H9 (cell line): ENCODE results near the gene AGBL4. TPM values are rescaled to one million over a fixed set of nuclear protein-coding genes. Genes with fewer than 3 reads are reported as not detected.

Experiments
- DNase-seq: peaks from one replicate; pipeline ENCODE4 v3.0.0-alpha.2; 2017
- H2AFZ ChIP-seq: one replicate; pipeline ENCODE4 v1.6.1; 2013; ENCODE audit warnings: mild to moderate bottlenecking, low read length, control low read depth, moderate library complexity
- H2AK5ac ChIP-seq: 2 replicates; pipeline ENCODE4 v1.6.1; 2013; ENCODE audit warnings: low read length, control low read depth, mixed read lengths; ENCODE audit not compliant: insufficient read length
- H2BK120ac ChIP-seq: one replicate; pipeline ENCODE4 v1.6.1; 2013; ENCODE audit warnings: low read depth, mild to moderate bottlenecking, low read length, control low read depth, inconsistent platforms; ENCODE audit not compliant: poor library complexity, severe bottlenecking
- H2BK12ac ChIP-seq: 2 replicates; pipeline ENCODE4 v1.6.1; 2013; ENCODE audit warnings: low read length, control low read depth, mixed read lengths, low read depth; ENCODE audit not compliant: insufficient read length
- H2BK15ac ChIP-seq: 2 replicates; pipeline ENCODE4 v1.6.1; 2013; ENCODE audit warnings: low read depth, low read length, control low read depth
- H2BK20ac ChIP-seq: one replicate; pipeline ENCODE4 v1.6.1; 2013; ENCODE audit warnings: low read depth, mild to moderate bottlenecking, low read length, control low read depth, inconsistent platforms; ENCODE audit not compliant: poor library complexity, severe bottlenecking
- H2BK5ac ChIP-seq: 2 replicates; pipeline ENCODE4 v1.6.1; 2013; ENCODE audit warnings: low read length, control low read depth, mixed read lengths; ENCODE audit not compliant: insufficient read length
- H3K14ac ChIP-seq: 2 replicates; pipeline ENCODE4 v1.6.1; 2013; ENCODE audit warnings: low read length, control low read depth; ENCODE audit not compliant: insufficient read depth
- H3K18ac ChIP-seq: 2 replicates; pipeline ENCODE4 v1.6.1; 2013; ENCODE audit warnings: low read depth, mild to moderate bottlenecking, mixed read lengths, low read length, control low read depth; ENCODE audit not compliant: insufficient read length
- H3K23ac ChIP-seq: 2 replicates; pipeline ENCODE4 v1.6.1; 2013; ENCODE audit warnings: low read length, control low read depth, mixed read lengths, low read depth; ENCODE audit not compliant: insufficient read length
- H3K23me2 ChIP-seq: 2 replicates; pipeline ENCODE4 v1.6.1; 2013; ENCODE audit warnings: low read depth, mild to moderate bottlenecking, mixed read lengths, low read length, control low read depth; ENCODE audit not compliant: insufficient read length, poor library complexity, severe bottlenecking
- H3K27ac ChIP-seq: 2 replicates; pipeline ENCODE4 v1.5.1; 2013; ENCODE audit warnings: low read length, control low read depth, mixed read lengths, low read depth; ENCODE audit not compliant: insufficient read length
- H3K27me3 ChIP-seq: 2 replicates; pipeline ENCODE4 v1.6.1; 2013; ENCODE audit warnings: low read length, control low read depth, inconsistent platforms; ENCODE audit not compliant: insufficient read depth
- H3K4ac ChIP-seq: 2 replicates; pipeline ENCODE4 v1.6.1; 2013; ENCODE audit warnings: low read depth, mild to moderate bottlenecking, control low read depth, inconsistent platforms, low read length, moderate library complexity
- H3K4me1 ChIP-seq: 2 replicates; pipeline ENCODE4 v1.6.1; 2013; ENCODE audit warnings: low read length, control low read depth, inconsistent platforms; ENCODE audit not compliant: insufficient read depth
- H3K4me2 ChIP-seq: 2 replicates; pipeline ENCODE4 v1.6.1; 2013; ENCODE audit warnings: low read length, control low read depth, mixed read lengths; ENCODE audit not compliant: insufficient read length, insufficient read depth
- H3K56ac ChIP-seq: 2 replicates; pipeline ENCODE4 v1.6.1; 2013; ENCODE audit warnings: low read depth, mild to moderate bottlenecking, mixed read lengths, low read length, control low read depth; ENCODE audit not compliant: insufficient read length
- H3K79me1 ChIP-seq: 2 replicates; pipeline ENCODE4 v1.6.1; 2013; ENCODE audit warnings: low read depth, mild to moderate bottlenecking, moderate library complexity, low read length, control low read depth, inconsistent platforms; ENCODE audit not compliant: insufficient read depth, poor library complexity, severe bottlenecking
- H3K79me2 ChIP-seq: 2 replicates; pipeline ENCODE4 v1.6.1; 2013; ENCODE audit warnings: low read length, control low read depth, inconsistent platforms; ENCODE audit not compliant: insufficient read depth
- H3K9ac ChIP-seq: 2 replicates; pipeline ENCODE4 v1.6.1; 2013; ENCODE audit warnings: low read length, control low read depth, mixed read lengths; ENCODE audit not compliant: insufficient read length; ENCODE audit errors: extremely low read depth
- H3K9me3 ChIP-seq: one replicate; pipeline ENCODE4 v1.6.1; 2013; ENCODE audit warnings: low read depth, low read length, inconsistent platforms; ENCODE audit not compliant: control insufficient read depth
- H3T11ph ChIP-seq: one replicate; pipeline ENCODE4 v1.6.1; 2013; ENCODE audit warnings: mild to moderate bottlenecking, low read length, control low read depth, inconsistent platforms
- H4K20me1 ChIP-seq: one replicate; pipeline ENCODE4 v1.6.1; 2013; ENCODE audit not compliant: control insufficient read depth, insufficient read length, insufficient read depth
- H4K5ac ChIP-seq: 2 replicates; pipeline ENCODE4 v1.6.1; 2013; ENCODE audit warnings: low read depth, mild to moderate bottlenecking, mixed read lengths, low read length, control low read depth; ENCODE audit not compliant: insufficient read length
- H4K8ac ChIP-seq: replicated peaks from 2 replicates; pipeline ENCODE4 v1.6.1; 2013; ENCODE audit warnings: low read length, control low read depth, mixed read lengths, low read depth; ENCODE audit not compliant: insufficient read length
- H4K91ac ChIP-seq: 2 replicates; pipeline ENCODE4 v1.6.1; 2013; ENCODE audit warnings: low read depth, mild to moderate bottlenecking, moderate library complexity, mixed read lengths, low read length, control low read depth; ENCODE audit not compliant: insufficient read length
- H3K27ac Mint-ChIP-seq, 3 experiments: 2 replicates in 2 of 3; 3 replicates in 1 of 3; pipeline ENCODE4 v1.8.0; 2020 to 2021; ENCODE audit warnings: mixed read lengths in 3 of 3, mild to moderate bottlenecking in 1 of 3, moderate library complexity in 1 of 3
- H3K27me3 Mint-ChIP-seq: 2 replicates; pipeline ENCODE4 v1.8.0; 2021; ENCODE audit warnings: low read depth, mild to moderate bottlenecking, moderate library complexity, mixed read lengths
- H3K36me3 Mint-ChIP-seq, 3 experiments: 2 replicates in 2 of 3; 3 replicates in 1 of 3; pipeline ENCODE4 v1.8.0; 2020 to 2021; ENCODE audit warnings: low read depth in 3 of 3, mixed read lengths in 3 of 3; ENCODE audit not compliant: insufficient read depth in 1 of 3
- H3K4me1 Mint-ChIP-seq, 2 experiments: 2 replicates each; pipeline ENCODE4 v1.8.0; 2020; ENCODE audit warnings: mixed read lengths in 2 of 2
- H3K4me3 Mint-ChIP-seq, 2 experiments: 2 replicates in 1 of 2; 3 replicates in 1 of 2; pipeline ENCODE4 v1.8.0; 2020 to 2021; ENCODE audit warnings: mild to moderate bottlenecking in 2 of 2, mixed read lengths in 2 of 2, moderate library complexity in 1 of 2
- H3K9me3 Mint-ChIP-seq, 2 experiments: 2 replicates in 1 of 2; 3 replicates in 1 of 2; pipeline ENCODE4 v1.8.0; 2020; ENCODE audit warnings: mild to moderate bottlenecking in 2 of 2, mixed read lengths in 2 of 2, moderate library complexity in 1 of 2
- WGBS: extraction: QIAGEN DNeasy Blood & Tissue Kit; methylation state at CpG from one replicate; pipeline ENCODE4 v1.1.7; 2013; ENCODE audit warnings: missing lambda C conversion rate, low lambda C conversion rate, mixed read lengths; ENCODE audit not compliant: insufficient read length; ENCODE audit errors: extremely low coverage; 5-methylcytosine and 5-hydroxymethylcytosine counted together
- total RNA-seq: library from RNA; stranded (reverse); gene quantifications from 2 replicates; pipeline ENCODE4 v1.2.1, GENCODE V29; 2021
- TF ChIP-seq, protein P1 (sequence below): fragments of 200-600 bp; sonication (generic); conservative IDR thresholded peaks from 3 replicates; pipeline ENCODE4 v1.8.0; 2021; ENCODE audit warnings: antibody characterized with exemption, mild to moderate bottlenecking

The AGBL4 gene
- total RNA-seq, 1 experiment from 2014 or later, result not detected

DNA sequence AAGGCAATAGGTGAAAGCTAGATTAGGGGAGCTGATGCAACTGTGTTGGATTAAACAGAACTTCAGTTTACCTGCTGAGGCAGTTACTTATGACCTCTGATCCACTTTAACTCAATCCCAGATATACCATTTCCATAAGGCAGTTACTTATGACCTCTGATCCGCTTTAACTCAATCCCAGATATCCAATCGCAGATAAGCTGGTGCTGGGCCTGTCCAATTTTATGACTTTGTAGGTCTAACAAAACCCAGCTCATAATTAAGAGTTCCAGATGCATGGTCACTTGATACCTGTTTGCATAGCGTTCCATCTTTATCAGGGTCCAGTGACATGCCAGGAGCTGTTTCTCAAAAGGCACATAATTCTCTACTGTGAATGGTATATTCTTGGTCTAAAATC is 396.0 kb downstream of the AGBL4 start:
- Histone ChIP-seq H3K27ac (no peak overlapping the region), H3T11ph (no peak overlapping the region), H4K8ac (no peak overlapping the region), H3K9me3 (peaks cover 90% of the 10 kb centered on the region), H4K20me1 (no peaks in the 10 kb centered on the region), H4K5ac (no peak overlapping the region), H3K79me1 (no peaks in the 10 kb centered on the region), H3K27me3 (no peaks in the 10 kb centered on the region), H3K14ac (no peak overlapping the region), H2BK15ac (no peak overlapping the region), H2BK120ac (no peak overlapping the region), H3K79me2 (no peaks in the 10 kb centered on the region), H3K23me2 (no peaks in the 10 kb centered on the region), H2AFZ (no peak overlapping the region), H3K4me1 (no peaks in the 10 kb centered on the region), H2BK5ac (no peak overlapping the region), H2AK5ac (no peak overlapping the region), H3K23ac (no peak overlapping the region), H4K91ac (no peak overlapping the region), H3K18ac (no peak overlapping the region), H3K9ac (no peak overlapping the region), H3K56ac (no peak overlapping the region), H2BK20ac (no peak overlapping the region), H3K4me2 (no peak overlapping the region), H3K4ac (no peak overlapping the region), H2BK12ac (no peak overlapping the region)
- H3K27ac Mint-ChIP-seq, result no peak overlapping the region
- DNase-seq, result no peak
- H3K36me3 Mint-ChIP-seq, result peaks cover 0 to 15% (median 4%) of the 10 kb centered on the region in 3 experiments; a peak in 6 of 7 replicates
- H3K4me1 Mint-ChIP-seq, result no peaks in the 10 kb centered on the region
- H3K4me3 Mint-ChIP-seq, result no peak overlapping the region
- peaks cover 86 to 90% of the 10 kb centered on the region in 2 experiments for H3K9me3 Mint-ChIP-seq
- H3K27me3 Mint-ChIP-seq, result no peaks in the 10 kb centered on the region; the same call in 1 of the 2 replicates
- WGBS, result no CpG with 5 or more reads among the region's 3 CpGs
- TF ChIP-seq, protein P1, sequence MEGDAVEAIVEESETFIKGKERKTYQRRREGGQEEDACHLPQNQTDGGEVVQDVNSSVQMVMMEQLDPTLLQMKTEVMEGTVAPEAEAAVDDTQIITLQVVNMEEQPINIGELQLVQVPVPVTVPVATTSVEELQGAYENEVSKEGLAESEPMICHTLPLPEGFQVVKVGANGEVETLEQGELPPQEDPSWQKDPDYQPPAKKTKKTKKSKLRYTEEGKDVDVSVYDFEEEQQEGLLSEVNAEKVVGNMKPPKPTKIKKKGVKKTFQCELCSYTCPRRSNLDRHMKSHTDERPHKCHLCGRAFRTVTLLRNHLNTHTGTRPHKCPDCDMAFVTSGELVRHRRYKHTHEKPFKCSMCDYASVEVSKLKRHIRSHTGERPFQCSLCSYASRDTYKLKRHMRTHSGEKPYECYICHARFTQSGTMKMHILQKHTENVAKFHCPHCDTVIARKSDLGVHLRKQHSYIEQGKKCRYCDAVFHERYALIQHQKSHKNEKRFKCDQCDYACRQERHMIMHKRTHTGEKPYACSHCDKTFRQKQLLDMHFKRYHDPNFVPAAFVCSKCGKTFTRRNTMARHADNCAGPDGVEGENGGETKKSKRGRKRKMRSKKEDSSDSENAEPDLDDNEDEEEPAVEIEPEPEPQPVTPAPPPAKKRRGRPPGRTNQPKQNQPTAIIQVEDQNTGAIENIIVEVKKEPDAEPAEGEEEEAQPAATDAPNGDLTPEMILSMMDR, result no peak
